ENCODE data around the gene INO80D.

The INO80D gene

GRCh38 chr2:206084439-206084869 lies 1.5 kb downstream of the INO80D start (continued):
- TF ChIP-seq ZNF513 (tag by site-specific recombination; IDR thresholded peaks at IDR 0.05) (no peak), SP2 (tag by site-specific recombination; IDR thresholded peaks at IDR 0.05) (peak; percentile 72), ZBTB49 (tag by site-specific recombination; IDR thresholded peaks at IDR 0.05; ENCODE audit: low read depth) (no peak), IKZF3 (tag by site-specific recombination; IDR thresholded peaks at IDR 0.05) (peak; percentile 98), ZNF473 (tag by site-specific recombination; IDR thresholded peaks at IDR 0.05) (no peak), ZNF692 (tag by site-specific recombination; IDR thresholded peaks at IDR 0.05) (no peak), GLI4 (tag by site-specific recombination; IDR thresholded peaks at IDR 0.05) (no peak), ZBTB10 (tag by site-specific recombination; IDR thresholded peaks at IDR 0.05) (peak; percentile 65), ZNF530 (tag by site-specific recombination; IDR thresholded peaks at IDR 0.05; ENCODE audit: low read depth) (no peak), ZNF660 (tag by site-specific recombination; IDR thresholded peaks at IDR 0.05) (peak; percentile 12; the same call in 1 of the 2 replicates), ZSCAN30 (tag by site-specific recombination; IDR thresholded peaks at IDR 0.05) (0 out of 2 replicates have a peak, but pooled peaks have one; percentile 18), ZNF394 (tag by site-specific recombination; IDR thresholded peaks at IDR 0.05; ENCODE audit: borderline replicate concordance) (peak; percentile 12; the same call in 1 of the 2 replicates), ZNF221 (tag by site-specific recombination; IDR thresholded peaks at IDR 0.05; ENCODE audit: borderline replicate concordance) (no peak), ZNF580 (tag by site-specific recombination; IDR thresholded peaks at IDR 0.05) (no peak), BCL11A (tag by site-specific recombination; IDR thresholded peaks at IDR 0.05; ENCODE audit: low read depth) (peak; percentile 82), ZNF560 (tag by site-specific recombination; IDR thresholded peaks at IDR 0.05; ENCODE audit: borderline replicate concordance) (no peak), KLF7 (tag by site-specific recombination; IDR thresholded peaks at IDR 0.05; ENCODE audit: borderline replicate concordance) (no peak), ZEB2 (tag by site-specific recombination; IDR thresholded peaks at IDR 0.05) (peak; percentile 68; the same call in 1 of the 2 replicates), ZNF704 (tag by site-specific recombination; IDR thresholded peaks at IDR 0.05) (no peak), KLF9 (tag by site-specific recombination; IDR thresholded peaks at IDR 0.05; ENCODE audit: low read depth) (peak; percentile 26; the same call in 1 of the 2 replicates), ZNF24 (tag by site-specific recombination; IDR thresholded peaks at IDR 0.05) (no peak), ZBTB6 (tag by site-specific recombination; IDR thresholded peaks at IDR 0.05) (no peak), ZNF140 (tag by site-specific recombination; IDR thresholded peaks at IDR 0.05) (no peak), ZNF792 (tag by site-specific recombination; IDR thresholded peaks at IDR 0.05) (no peak), ZNF629 (tag by site-specific recombination; IDR thresholded peaks at IDR 0.05) (no peak), ZNF404 (tag by site-specific recombination; IDR thresholded peaks at IDR 0.05) (no peak), ZNF621 (tag by site-specific recombination; IDR thresholded peaks at IDR 0.05) (no peak), ZSCAN23 (tag by site-specific recombination; IDR thresholded peaks at IDR 0.05) (no peak), ZNF701 (tag by site-specific recombination; IDR thresholded peaks at IDR 0.05) (no peak), ZNF366 (tag by site-specific recombination; conservative IDR thresholded peaks at IDR 0.05) (peak; percentile 80), TRIM28 (IDR thresholded peaks at IDR 0.05; ENCODE audit: borderline replicate concordance, low read length) (no peak), ZNF624 (tag by site-specific recombination; IDR thresholded peaks at IDR 0.05) (no peak)

Data from HEK293 (cell line).